ENCODE results near the gene TMEM94.

Gene TMEM94

DNA sequence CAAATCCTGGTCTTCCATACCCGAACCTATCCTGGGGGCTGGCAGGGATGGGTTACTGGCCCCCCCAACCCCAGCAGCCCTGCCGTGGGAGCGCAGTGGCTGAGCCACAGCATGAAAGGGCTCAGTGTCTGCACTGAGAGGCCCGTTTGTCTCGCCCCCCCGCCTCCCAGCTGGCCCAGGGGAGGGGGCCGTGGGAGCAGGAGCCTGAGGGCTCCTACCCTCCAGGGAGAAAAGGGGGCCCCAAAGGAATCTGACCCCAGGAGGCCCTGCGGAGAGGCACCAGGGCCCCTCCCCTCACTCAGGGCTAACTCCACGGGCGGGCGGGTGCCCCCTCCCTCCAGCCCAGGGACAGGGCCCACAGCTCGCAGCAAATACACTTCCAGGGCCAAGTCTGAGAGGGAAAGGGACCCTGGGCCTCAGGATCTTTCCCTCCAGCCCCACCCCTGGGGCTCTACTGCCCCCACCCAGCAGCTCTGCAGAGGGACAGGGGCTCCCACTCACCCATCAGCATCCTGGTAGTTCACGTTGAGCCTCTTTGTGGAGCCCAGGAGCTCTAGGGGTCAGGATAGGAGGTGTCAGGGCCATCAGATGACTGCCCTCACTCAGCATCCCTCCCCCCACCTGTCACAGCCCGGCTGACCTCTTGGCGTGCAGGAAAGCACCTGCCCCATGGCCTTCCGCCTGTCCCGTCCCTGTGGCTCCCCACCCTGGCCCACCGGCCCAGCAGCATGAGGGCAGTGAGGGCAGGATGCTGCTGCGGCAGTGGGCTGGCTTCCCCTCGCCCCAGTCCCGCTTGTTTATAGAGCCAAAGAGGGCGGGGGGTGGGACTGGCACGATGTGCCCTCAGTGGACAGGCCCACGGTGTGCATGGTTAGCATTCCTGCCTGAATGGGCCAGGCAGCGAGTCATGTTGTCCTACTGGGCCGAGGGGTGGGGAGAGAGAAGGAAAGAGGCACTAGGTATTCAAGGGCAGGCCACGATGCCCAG lies 51.6 kb downstream of the TMEM94 start:
- Histone ChIP-seq H3K4me3 (no peak overlapping the region), H3K27ac (peak overlapping the region; percentile 11 to 77)
- no peak for DNase-seq (ENCODE audit: low spot score)
- TF ChIP-seq, protein P1, sequence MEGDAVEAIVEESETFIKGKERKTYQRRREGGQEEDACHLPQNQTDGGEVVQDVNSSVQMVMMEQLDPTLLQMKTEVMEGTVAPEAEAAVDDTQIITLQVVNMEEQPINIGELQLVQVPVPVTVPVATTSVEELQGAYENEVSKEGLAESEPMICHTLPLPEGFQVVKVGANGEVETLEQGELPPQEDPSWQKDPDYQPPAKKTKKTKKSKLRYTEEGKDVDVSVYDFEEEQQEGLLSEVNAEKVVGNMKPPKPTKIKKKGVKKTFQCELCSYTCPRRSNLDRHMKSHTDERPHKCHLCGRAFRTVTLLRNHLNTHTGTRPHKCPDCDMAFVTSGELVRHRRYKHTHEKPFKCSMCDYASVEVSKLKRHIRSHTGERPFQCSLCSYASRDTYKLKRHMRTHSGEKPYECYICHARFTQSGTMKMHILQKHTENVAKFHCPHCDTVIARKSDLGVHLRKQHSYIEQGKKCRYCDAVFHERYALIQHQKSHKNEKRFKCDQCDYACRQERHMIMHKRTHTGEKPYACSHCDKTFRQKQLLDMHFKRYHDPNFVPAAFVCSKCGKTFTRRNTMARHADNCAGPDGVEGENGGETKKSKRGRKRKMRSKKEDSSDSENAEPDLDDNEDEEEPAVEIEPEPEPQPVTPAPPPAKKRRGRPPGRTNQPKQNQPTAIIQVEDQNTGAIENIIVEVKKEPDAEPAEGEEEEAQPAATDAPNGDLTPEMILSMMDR (IDR thresholded peaks at IDR 0.05) = no peak

DNA sequence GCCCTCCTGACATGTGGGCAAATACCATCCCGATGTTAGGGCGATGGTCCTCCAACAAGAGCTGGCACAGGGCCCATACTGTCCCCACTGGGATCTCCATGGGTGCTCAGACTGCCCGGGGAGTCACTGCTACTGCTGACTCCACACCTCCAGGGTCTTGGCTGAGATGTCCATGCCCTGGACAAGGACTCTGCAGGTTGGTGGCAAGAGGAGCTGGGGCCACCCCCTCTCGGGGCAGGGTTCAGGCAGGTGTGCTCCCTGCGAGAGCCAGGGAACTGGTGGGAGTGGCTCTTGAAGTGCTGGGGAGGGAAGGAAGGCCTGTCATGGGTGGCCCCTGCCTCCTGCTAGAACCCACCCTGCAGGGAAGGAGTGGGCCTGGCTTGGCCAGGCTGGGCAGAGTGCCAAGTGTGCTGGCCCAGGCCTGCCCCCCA lies 52.5 kb downstream of the TMEM94 start:
- no peak for DNase-seq (ENCODE audit: low spot score)

DNA sequence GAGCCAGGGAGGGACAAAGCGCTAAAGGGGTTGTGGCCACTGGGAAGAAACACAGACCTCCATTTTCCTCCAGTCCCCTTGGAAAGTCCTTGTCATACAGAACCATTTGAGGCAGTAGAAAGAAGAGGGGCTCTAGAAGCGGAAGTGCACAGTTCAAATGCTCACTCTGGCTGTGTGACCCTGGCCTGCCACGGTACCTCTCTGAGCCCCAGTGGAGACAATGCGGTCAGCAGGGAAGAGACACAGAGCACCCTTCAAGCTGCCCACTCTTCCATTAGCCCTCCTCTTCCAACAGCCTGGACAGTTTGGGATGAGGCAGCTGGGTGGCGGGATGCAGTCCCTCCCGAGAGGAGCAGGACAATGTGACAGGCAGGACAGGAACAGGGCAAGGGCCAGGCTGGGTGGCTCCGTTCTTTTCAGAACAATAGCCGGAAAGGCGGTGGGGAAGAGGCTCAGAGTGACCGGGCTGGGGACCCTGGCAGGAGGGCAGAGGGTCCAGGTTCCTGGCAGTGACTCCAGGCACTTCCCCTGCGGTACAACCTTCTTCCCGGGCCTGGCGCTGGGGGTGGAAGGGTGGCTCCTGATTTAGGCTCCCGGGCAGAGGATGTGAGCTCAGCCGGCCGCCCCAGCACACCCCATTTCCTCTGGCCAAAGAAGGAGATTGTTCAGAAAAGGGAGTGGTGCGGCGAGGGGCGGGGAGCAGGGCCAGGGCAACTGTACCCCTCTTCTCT lies 53.3 kb downstream of the TMEM94 start:
- peak overlapping the region; percentile 11 to 77 for H3K27ac ChIP-seq
- no peak for DNase-seq (ENCODE audit: low spot score)
- H3K4me3 ChIP-seq = peak overlapping the region; percentile 39
- TF ChIP-seq, protein P1 (IDR thresholded peaks at IDR 0.05) = no peak

More for the DNA sequence above, 52.5 kb downstream of the TMEM94 start:
- Histone ChIP-seq H3K27ac (peak overlapping the region; percentile 11 to 77), H3K4me3 (peak overlapping the region; percentile 39)
- TF ChIP-seq, protein P1 (IDR thresholded peaks at IDR 0.05) = no peak

DNA sequence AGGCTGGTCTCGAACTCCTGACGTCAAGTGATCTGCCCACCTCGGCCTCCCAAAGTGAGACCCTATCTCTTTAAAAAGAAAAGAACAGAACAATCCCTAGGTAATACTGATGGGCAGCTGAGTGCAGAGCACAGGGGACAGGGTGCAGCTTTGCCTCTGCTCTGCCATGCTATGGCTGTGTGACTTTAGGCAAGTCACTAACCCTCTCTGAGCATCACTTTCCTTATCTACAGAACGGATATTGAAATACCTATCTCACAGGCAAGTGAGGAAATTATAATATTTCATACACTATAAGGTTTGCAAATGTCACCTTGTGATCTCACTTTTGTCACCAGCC lies 54.8 kb downstream of the TMEM94 start:
- no peak for DNase-seq (ENCODE audit: low spot score)
- Histone ChIP-seq H3K4me3 (peak overlapping the region; percentile 78), H3K27ac (peak overlapping the region in 1 of 2 donors; percentile 87)
- TF ChIP-seq, protein P1 (IDR thresholded peaks at IDR 0.05) = no peak

DNA sequence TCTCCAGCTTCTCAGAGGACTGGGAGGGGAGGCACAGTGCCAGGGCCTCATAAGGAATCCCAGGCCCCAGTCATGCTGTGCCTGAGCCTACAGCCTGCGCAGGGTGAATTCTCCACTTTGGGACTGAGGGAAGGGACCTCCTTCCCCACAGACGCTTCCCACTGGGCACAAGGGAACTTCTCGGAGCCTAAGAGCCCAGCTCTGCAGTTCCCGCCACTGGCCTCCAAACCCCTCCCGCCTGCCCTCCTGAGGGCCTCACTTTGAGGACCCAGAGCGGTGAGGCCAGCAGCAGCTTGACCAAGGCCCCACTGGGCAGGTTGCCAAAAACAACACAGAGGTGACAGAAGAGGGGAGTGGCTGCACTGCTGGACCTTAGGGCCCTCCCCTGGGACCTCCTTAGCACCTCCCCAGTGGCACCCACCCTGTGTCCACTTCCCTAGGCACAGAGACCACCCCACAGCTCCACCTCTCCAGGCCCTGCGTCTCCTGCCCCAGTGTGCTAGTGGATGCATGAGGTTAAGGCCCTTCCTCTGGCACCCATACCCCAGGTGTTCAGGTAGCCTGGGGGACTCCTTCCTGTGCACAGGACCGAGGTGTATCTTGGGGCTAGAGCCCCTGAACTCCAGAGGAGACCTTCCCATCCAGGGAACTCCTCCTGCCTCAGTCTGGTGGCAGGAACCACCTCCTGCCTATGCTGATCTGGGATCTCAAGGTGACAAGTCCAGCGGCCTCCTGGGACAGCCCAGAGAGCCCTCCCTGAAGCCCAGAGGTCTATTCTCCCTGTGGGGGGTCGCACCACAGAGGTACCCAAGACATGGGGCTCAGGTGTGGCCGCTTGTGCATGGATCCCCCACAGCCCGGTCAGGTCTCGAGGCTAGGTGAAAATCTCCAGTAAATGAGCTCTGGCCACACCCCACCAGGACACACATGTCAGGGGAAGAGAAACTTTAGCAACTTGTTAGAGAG lies 55.5 kb downstream of the TMEM94 start:
- DNase-seq (ENCODE audit: low spot score) = no peak
- Histone ChIP-seq H3K4me3 (peak overlapping the region; percentile 78), H3K27ac (peak overlapping the region; percentile 52 to 87)
- TF ChIP-seq, protein P1 (IDR thresholded peaks at IDR 0.05) = no peak

DNA sequence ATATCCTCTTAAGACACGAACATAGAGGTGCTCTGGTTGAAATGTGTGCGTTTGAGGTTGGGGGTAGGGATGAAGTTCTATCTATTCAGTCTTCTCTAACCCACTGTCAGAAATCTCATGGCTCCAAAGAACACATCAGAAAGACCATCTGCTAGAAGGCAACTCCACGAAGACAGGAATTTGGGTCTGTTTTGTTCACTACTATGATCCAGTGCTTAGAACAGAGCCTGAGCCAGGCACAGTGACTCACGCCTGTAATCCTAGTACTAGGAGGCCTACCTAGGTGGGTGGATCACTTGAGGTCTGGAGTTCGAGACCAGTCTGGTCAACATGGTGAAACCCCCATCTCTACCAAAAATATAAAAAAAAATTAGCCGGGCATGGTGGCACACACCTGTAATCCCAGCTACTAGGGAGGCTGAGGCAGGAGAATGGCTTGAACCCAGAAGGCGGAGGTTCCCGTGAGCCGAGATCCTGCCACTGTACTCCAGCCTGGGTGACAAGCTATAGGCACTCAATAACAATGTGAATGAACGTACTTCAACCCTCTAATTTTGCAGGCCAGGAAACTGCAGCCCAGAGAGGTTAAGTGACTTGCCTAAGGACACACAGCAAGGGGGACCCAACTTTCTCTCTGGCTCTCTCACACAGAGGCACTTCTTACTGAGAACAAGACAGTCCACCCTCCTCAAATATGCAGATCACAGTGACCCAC lies 56.6 kb downstream of the TMEM94 start:
- TF ChIP-seq, protein P1 (IDR thresholded peaks at IDR 0.05) = no peak
- Histone ChIP-seq H3K4me3 (peak overlapping the region; percentile 78), H3K27ac (peak overlapping the region; percentile 39 to 87)
- DNase-seq (ENCODE audit: low spot score) = no peak

All from coronary artery (tissue), 2 donors.